Colon (tissue), 2 donors: ENCODE results near the gene CHRM1.

Source experiments
- FAIRE-seq: peaks from 2 replicates; lab custom pipeline; 2012; peaks lifted over from hg19 to GRCh38; lab: Jason Lieb, UNC
- donor health status: control.
- donor health status: control.

The CHRM1 gene

GRCh38 chr11:62905296-62905695, 15.9 kb downstream of the CHRM1 start:
- FAIRE-seq: no peak

GRCh38 chr11:62902932-62903331, 18.2 kb downstream of the CHRM1 start:
- no peak for FAIRE-seq

- no peak for FAIRE-seq
Observed at GRCh38 chr11:62898027-62898426, 23.1 kb downstream of the CHRM1 start.

- no peak for FAIRE-seq
Observed at GRCh38 chr11:62897311-62897710, 23.9 kb downstream of the CHRM1 start.

DNA sequence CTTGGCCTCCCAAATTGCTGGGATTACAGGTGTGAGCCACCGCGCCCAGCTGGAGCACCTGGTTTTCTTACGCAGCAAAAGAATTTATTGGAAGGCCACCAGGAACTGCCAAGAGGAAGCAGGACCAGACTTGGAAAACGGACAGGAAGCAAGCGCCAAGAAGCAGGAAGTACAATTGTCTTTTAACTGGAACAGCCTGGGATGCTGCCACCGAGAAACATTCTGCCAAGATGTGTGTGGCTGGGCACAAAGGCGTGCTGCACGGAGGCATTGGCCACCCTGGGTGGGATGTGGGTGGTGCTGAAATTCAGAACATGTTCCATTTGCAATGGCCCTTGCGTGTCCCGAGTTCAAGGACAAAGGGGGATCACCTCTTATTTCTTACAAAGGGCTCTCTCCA, 25.1 kb downstream of the CHRM1 start:
- no peak for FAIRE-seq

GRCh38 chr11:62895501-62895900, 25.7 kb downstream of the CHRM1 start:
- FAIRE-seq: no peak

DNA sequence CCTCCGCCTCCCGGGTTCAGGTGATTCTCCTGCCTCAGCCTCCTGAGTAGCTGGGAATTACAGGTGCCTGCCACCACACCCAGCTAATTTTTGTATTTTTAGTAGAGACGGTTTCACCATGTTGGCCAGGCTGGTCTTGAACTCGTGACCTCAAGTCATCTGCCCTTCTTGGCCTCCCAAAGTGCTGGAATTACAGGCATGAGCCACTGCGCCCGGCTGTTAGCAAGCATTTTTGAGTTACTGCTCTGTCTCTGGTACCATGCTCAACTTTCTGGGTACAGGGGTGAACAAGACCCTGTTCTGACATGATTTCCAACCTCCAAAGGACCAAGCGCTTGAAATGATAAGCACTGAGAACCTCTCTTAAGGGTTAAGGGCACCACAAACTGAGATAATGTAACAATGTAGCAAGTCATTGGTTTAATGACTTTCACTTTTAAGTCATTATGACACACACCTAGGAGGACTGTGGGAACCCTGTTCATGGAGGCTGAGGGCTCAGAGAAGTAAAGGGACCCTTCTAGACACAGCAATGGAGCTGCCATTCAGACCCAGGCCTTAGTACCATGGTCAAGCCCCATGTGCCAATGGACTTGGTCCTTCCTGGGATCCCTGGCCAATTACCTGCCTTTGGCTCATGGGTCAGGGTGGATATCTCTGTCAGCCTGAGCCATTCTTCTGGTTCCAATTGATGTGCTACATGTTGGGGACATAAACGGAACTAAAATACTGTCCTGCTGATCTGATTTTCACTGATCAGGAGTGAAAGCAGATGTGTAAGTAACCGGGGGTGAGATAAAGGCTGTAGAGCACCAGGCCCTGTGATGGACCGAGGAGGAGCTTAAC, 28.9 kb downstream of the CHRM1 start:
- FAIRE-seq: no peak

DNA sequence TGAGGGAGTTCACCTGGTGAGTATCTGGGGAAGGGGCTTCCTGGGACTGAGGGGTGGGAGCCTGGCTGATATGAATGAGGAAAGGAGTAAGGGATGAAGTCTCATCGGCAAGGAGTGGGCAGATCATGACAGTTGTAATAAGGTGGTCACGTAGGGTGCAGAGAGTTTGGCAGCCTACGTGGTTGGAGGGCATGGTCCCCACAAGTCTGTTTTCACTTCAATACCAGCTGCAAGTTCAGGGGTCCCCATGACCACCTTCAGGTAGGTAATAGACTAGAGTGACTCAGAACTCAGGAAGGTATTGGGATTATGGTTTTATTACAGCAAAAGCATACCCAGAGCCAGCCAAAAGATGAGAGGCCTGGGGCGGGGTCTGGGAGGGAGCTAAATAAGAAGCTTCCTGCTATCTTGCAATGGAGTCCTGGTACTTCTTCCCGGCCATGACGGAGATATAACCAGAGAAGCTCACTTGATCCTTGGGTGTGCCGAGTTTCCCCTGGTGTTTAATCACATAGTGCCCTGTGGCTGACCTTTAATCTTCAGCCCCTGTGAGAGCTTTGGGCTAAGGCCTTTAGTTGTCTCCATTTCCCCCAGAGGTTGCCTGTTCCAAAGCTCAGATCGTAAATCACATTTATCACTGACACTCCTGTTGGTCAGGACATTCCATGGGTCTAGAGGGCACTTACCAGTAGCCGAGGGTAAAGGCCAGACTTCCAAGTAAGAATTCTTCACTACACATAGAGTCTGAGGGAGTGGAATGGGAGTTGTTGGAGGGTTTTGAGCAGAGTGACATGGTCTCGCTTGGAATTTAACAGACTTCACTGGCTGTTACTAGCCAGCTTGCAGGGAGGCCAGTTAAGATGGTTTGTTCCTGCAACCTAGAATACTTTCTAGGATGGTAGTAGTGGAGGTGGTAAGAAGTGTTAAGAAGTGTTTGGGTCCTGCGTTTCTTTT, 31.4 kb downstream of the CHRM1 start:
- no peak for FAIRE-seq

GRCh38 chr11:62889126-62889483, 32.1 kb downstream of the CHRM1 start:
- FAIRE-seq: no peak

DNA sequence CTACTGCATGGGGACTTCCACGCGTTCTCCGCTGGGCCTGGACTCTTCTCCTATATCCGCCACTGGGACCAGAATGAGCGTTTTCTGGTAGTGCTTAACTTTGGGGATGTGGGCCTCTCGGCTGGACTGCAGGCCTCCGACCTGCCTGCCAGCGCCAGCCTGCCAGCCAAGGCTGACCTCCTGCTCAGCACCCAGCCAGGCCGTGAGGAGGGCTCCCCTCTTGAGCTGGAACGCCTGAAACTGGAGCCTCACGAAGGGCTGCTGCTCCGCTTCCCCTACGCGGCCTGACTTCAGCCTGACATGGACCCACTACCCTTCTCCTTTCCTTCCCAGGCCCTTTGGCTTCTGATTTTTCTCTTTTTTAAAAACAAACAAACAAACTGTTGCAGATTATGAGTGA, 32.8 kb downstream of the CHRM1 start:
- no peak for FAIRE-seq

DNA sequence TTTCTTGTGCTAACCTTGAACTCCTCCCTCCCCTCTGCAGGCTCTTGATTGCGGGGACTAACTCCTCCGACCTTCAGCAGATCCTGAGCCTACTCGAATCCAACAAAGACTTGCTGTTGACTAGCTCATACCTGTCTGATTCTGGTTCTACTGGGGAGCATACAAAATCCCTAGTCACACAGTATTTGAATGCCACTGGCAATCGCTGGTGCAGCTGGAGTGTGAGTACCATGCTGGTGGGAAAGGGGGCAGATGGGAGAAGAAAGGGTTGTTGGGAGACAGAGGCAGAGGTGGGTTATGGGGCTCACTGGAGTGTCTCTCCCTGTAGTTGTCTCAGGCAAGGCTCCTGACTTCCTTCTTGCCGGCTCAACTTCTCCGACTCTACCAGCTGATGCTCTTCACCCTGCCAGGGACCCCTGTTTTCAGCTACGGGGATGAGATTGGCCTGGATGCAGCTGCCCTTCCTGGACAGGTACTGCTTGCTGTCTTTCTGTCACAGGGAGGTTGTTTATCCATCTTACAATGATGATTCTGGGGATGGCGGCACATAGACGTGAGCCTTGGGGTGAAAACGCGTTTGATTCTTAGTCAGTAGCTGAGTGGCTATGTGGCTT, 35.9 kb downstream of the CHRM1 start:
- FAIRE-seq: no peak

GRCh38 chr11:62883673-62884072, 37.5 kb downstream of the CHRM1 start:
- FAIRE-seq: no peak

DNA sequence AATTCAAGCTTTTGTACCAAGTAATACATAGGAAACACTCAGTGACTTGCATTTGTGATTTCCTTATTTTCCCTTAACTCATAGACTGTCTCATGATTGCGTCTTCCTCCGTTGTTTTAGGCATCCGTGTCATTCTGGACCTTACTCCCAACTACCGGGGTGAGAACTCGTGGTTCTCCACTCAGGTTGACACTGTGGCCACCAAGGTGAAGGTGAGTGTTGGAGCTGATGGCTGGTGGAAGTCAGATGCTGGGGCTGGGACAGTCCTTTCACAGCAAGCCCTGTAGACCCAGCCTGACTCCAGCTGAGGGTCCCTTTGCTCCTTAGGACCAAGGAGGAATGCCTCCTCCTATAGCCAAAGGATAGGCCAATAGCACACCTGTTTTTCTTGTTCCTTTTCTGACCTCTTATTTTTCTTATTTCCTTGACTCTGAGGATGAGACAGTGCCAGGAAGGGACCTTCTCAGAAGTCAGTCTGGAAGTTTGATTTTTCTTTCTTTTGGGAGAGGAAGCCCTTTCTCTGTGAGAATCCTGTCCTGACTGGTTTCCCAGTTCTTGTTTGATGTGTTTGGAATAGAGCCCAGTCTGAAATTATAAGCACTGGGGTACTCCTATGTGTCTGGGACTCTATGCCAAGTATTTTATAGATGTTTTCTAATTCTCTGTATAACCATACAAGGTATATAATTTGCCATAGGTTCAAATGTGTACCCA, 38.2 kb downstream of the CHRM1 start:
- no peak for FAIRE-seq

DNA sequence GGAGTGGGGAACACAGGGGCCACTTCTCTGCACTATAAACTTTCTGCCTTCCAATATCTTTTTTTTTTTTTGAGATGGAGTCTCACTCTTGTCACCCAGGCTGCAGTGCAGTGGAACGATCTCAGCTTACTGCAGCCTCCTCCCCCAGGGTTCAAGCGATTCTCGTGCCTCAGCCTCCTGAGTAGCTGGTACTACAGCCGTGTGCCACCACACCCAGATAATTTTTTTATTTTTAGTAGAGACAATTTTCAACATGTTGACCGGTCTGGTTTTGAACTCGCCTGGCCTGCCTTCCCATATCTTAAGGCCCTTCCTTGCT, 38.8 kb downstream of the CHRM1 start:
- FAIRE-seq: no peak

DNA sequence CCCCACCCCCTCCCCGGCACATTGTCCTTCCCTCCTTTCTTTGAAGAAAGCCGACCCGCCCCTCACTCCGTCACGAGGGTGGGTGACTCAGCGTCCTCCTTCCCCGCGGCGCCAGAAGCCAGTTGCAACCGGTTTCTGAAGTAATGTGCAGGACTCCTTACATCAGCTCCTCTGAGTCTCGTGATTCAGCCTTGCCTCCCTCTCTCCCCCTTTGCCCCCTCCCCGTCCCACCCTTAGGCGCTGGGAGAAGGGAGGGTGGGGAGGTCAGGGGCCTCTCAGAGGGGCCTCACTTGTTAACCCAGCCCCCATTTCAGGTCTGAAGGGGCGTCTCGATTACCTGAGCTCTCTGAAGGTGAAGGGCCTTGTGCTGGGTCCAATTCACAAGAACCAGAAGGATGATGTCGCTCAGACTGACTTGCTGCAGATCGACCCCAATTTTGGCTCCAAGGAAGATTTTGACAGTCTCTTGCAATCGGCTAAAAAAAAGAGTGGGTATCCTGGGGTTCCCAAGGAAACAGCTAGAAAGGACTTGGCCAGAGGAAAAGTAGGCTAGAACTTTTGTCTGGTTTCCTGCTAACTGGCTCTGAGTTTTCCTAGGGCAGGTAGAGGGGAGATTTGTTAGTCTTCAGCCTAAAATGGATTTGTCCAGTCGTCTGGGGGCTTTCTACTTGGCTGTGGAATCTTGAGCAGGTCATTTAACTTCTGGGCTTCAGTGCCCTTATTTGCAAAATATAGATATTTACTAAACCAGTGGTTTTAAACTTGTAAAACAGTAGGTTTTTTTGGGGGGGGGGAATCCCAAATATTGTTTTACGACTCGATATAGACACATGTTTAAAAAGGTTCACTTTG, 39.4 kb downstream of the CHRM1 start:
- FAIRE-seq: no peak

DNA sequence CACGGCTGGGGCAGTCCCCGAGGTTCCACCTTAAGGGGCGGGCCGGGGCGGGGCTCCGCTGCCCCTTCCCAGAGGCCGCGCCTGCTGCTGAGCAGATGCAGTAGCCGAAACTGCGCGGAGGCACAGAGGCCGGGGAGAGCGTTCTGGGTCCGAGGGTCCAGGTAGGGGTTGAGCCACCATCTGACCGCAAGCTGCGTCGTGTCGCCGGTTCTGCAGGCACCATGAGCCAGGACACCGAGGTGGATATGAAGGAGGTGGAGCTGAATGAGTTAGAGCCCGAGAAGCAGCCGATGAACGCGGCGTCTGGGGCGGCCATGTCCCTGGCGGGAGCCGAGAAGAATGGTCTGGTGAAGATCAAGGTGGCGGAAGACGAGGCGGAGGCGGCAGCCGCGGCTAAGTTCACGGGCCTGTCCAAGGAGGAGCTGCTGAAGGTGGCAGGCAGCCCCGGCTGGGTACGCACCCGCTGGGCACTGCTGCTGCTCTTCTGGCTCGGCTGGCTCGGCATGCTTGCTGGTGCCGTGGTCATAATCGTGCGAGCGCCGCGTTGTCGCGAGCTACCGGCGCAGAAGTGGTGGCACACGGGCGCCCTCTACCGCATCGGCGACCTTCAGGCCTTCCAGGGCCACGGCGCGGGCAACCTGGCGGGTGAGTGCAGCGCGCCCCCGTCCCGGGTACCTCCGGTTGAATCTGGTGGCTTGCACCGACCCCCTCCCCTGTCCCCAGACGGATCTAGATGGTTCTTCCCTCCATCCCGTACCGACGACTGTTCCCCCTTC, 40.2 kb downstream of the CHRM1 start, which contains the start of gene SLC3A2:
TSS of gene SLC3A2 (plus strand) at position 94 of the 776 bp plus-strand sequence. CDS start at position 222, 128 bp downstream.
- FAIRE-seq: no peak

- no peak for FAIRE-seq
Observed at GRCh38 chr11:62880231-62880802, 40.8 kb downstream of the CHRM1 start.

DNA sequence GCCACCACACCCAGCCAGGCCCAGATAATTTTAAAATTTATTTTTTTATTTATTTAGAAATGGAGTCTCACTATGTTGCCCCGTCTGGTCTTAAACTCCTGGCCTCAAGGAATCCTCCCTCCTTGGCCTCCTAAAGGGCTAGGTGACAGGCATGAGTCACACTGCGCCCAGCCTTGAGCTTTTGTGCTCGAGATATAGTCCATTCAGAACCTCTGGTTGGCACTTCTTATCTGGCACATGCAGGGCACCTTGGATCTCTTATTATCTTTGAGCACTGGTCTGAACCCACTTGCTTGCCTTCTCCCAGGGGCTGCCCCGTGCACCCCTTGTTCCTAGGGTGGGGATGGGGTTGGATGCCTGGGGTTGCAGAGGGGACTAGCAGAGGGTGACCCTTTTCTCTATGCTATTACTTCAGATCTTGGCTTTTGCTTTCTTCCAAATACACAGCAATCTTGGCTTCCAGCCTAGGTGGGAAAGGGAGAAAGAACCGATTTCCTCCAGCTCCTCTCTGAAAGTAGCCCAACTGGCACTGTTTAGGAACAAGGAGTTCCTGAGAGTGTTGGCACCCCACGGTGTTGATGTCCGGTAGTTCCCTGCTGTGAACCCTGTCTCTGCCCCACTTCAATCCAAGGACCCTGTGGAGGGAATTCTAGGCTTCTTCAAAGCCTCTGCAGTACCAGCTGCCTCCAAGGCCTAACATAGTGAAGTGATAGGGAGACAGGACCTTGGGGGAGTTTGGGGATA, 41.8 kb downstream of the CHRM1 start:
- no peak for FAIRE-seq

DNA sequence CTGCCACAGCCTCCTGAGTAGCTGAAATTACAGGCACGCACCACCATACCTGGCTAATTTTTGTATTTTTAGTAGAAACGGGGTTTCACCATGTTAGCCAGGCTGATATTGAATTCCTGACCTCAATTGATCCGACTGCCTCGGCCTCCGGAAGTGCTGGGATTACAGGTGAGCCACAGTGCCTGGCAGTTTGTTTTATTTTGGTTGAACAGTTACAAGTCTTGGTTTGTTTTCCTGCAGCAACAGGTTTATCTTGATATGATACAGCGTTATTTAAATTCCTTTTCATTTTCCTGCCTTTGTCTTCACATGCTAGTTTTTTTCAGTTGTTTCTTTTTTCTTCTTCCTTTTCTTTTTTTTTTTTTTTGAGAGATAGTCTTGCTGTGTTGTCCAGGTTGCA, 44.5 kb downstream of the CHRM1 start:
- no peak for FAIRE-seq
